HCT116 (cell line): ENCODE results near the gene MEIS2. TPM values are rescaled to one million over a fixed set of nuclear protein-coding genes. Genes with fewer than 3 reads are reported as not detected.

Source experiments
- ATAC-seq: fragments of 200-7000 bp; cut with Tn5 transposase; 2 replicates; pipeline ENCODE4 v1.9.1; 2020; ENCODE audit warnings: mild to moderate bottlenecking, moderate library complexity
- BruUV-seq: library from RNA; stranded (reverse); fragments of 400-500 nt; replicated peaks from 2 replicates; lab custom pipeline; 2021; lab: Mats Ljungman, UMichigan
- CTCF ChIA-PET: fragments of 300-600 bp; sonication (Branson Sonifier 250); formaldehyde crosslinking; loops from one replicate; lab custom pipeline; 2021; ENCODE audit warnings: antibody characterized with exemption; lab: Charles Lee
- POLR2A ChIA-PET: fragments of 300-600, 350-600 bp; sonication (Branson Sonifier 250); formaldehyde crosslinking; loops from one replicate; lab custom pipeline; 2021; ENCODE audit warnings: antibody characterized with exemption; lab: Charles Lee
- RAD21 ChIA-PET, 2 experiments: fragments of 300-600 bp; sonication (Branson Sonifier 250); formaldehyde crosslinking; loops; one replicate each; lab custom pipeline; 2023; ENCODE audit warnings: low total read pairs in 2 of 2; ENCODE audit not compliant: uncharacterized antibody in 2 of 2, unreplicated experiment in 2 of 2, low non-redundant PET in 1 of 2; lab: Charles Lee
- DNase-seq: peaks from one replicate; pipeline ENCODE4 v3.0.0-alpha.2; 2010; ENCODE audit warnings: low read depth, low spot score
- H2AFZ ChIP-seq: fragments of 200-600 bp; shearing (Covaris generic), sonication (generic); 2 replicates; pipeline ENCODE4 v1.6.1; 2017; ENCODE audit warnings: low read depth, mixed run types, mixed read lengths, antibody characterized with exemption, low read length; ENCODE audit not compliant: poor library complexity, severe bottlenecking
- H3K27ac ChIP-seq: 2 replicates; pipeline ENCODE4 v1.5.1; 2012; ENCODE audit warnings: low read depth, low read length
- H3K27me3 ChIP-seq: fragments of 200-600 bp; sonication (generic); 2 replicates; pipeline ENCODE4 v1.6.1; 2016; ENCODE audit warnings: mixed run types, low read length, mixed read lengths; ENCODE audit not compliant: insufficient read depth
- H3K36me3 ChIP-seq, 2 experiments: fragments of 200-500 bp in 1 of 2; fragments of 200-600 bp in 1 of 2; sonication (Bioruptor generic) in 1 of 2; sonication (generic) in 1 of 2; 2 replicates each; pipeline versions ENCODE4 v1.5.1 to v1.6.1; 2014 to 2016; ENCODE audit warnings: low read length in 2 of 2, inconsistent platforms in 1 of 2, mixed read lengths in 1 of 2, mixed run types in 1 of 2; ENCODE audit not compliant: insufficient read depth in 2 of 2, control insufficient read depth in 1 of 2
- H3K4me1 ChIP-seq, 2 experiments: fragments of 200-600 bp in 1 of 2; sonication (generic) in 1 of 2; 2 replicates each; pipeline versions ENCODE4 v1.5.1 to v1.6.1; 2012 to 2017; ENCODE audit warnings: low read length in 2 of 2, inconsistent platforms in 1 of 2, mild to moderate bottlenecking in 1 of 2, mixed read lengths in 1 of 2, mixed run types in 1 of 2, moderate library complexity in 1 of 2; ENCODE audit not compliant: insufficient read depth in 2 of 2, control insufficient read depth in 1 of 2
- H3K4me2 ChIP-seq: fragments of 200-600 bp; sonication (generic); 2 replicates; pipeline ENCODE4 v1.6.1; 2017; ENCODE audit warnings: mixed run types, low read length, mixed read lengths
- H3K4me3 ChIP-seq, 2 experiments: fragments of 200-600 bp in 1 of 2; sonication (generic) in 1 of 2; replicated peaks in 1 of 2; 2 replicates each; pipeline ENCODE4 v1.5.1; 2011 to 2016; ENCODE audit warnings: low read length in 2 of 2, control low read depth in 1 of 2, low read depth in 1 of 2, mild to moderate bottlenecking in 1 of 2, mixed read lengths in 1 of 2, mixed run types in 1 of 2
- H3K79me2 ChIP-seq: fragments of 200-600 bp; sonication (generic); 2 replicates; pipeline ENCODE4 v1.6.1; 2017; ENCODE audit warnings: mild to moderate bottlenecking, mixed run types, low read length, moderate library complexity, mixed read lengths; ENCODE audit not compliant: insufficient read depth
- H3K9ac ChIP-seq: fragments of 200-600 bp; sonication (generic); 2 replicates; pipeline ENCODE4 v1.6.1; 2016; ENCODE audit warnings: low read length, mixed read lengths
- H3K9me2 ChIP-seq: fragments of 200-600 bp; sonication (generic), shearing (Covaris generic); 2 replicates; pipeline ENCODE4 v1.6.1; 2017; ENCODE audit warnings: mixed run types, mild to moderate bottlenecking, moderate library complexity; ENCODE audit not compliant: insufficient read depth
- H3K9me3 ChIP-seq, 2 experiments: fragments of 200-500 bp in 1 of 2; fragments of 200-600 bp in 1 of 2; sonication (Bioruptor generic) in 1 of 2; sonication (generic) in 1 of 2; 2 replicates each; pipeline ENCODE4 v1.6.1; 2014 to 2017; ENCODE audit warnings: low read length in 2 of 2, mixed read lengths in 2 of 2, inconsistent platforms in 1 of 2, low read depth in 1 of 2, mild to moderate bottlenecking in 1 of 2, mixed run types in 1 of 2, moderate library complexity in 1 of 2; ENCODE audit not compliant: control insufficient read depth in 1 of 2, insufficient read depth in 1 of 2
- H4K20me1 ChIP-seq: fragments of 200-600 bp; sonication (generic), shearing (Covaris generic); 2 replicates; pipeline ENCODE4 v1.6.1; 2017; ENCODE audit warnings: mixed run types, mild to moderate bottlenecking, moderate library complexity; ENCODE audit not compliant: insufficient read depth
- ATF3 ChIP-seq: IDR thresholded peaks from 2 replicates; pipeline ENCODE4 v1.6.1; 2012
- CBX3 ChIP-seq: IDR thresholded peaks from 2 replicates; pipeline ENCODE4 v1.6.1; 2012; ENCODE audit warnings: low read depth
- CEBPB ChIP-seq: IDR thresholded peaks from 2 replicates; pipeline ENCODE4 v1.6.1; 2012; ENCODE audit warnings: low read depth
- CTCF ChIP-seq, 3 experiments: fragments of 200-600 bp in 1 of 3; sonication (generic) in 1 of 3; IDR thresholded peaks in 2 of 3; conservative IDR thresholded peaks in 1 of 3; 2 replicates each; pipeline ENCODE4 v1.5.1; 2012 to 2017; ENCODE audit warnings: low read depth in 2 of 3, low read length in 2 of 3, antibody characterized with exemption in 1 of 3, borderline replicate concordance in 1 of 3, control low read depth in 1 of 3, mild to moderate bottlenecking in 1 of 3, mixed read lengths in 1 of 3, mixed run types in 1 of 3, moderate library complexity in 1 of 3; ENCODE audit not compliant: insufficient read depth in 1 of 3
- EGR1 ChIP-seq: IDR thresholded peaks from 2 replicates; pipeline ENCODE4 v1.6.1; 2012; ENCODE audit warnings: low read depth
- ELF1 ChIP-seq: IDR thresholded peaks from 2 replicates; pipeline ENCODE4 v1.6.1; 2012; ENCODE audit warnings: low read depth, borderline replicate concordance
- EZH2phosphoT487 ChIP-seq: fragments of 200-600 bp; IDR thresholded peaks from 2 replicates; pipeline ENCODE4 v1.6.1; 2018; ENCODE audit warnings: antibody characterized with exemption, borderline replicate concordance
- FOSL1 ChIP-seq: IDR thresholded peaks from 2 replicates; pipeline ENCODE4 v1.6.1; 2012; ENCODE audit warnings: low read depth
- JUND ChIP-seq: IDR thresholded peaks from 2 replicates; pipeline ENCODE4 v1.6.1; 2012
- POLR2A ChIP-seq: IDR thresholded peaks from 2 replicates; pipeline ENCODE4 v1.7.0; 2011; ENCODE audit warnings: borderline replicate concordance; ENCODE audit not compliant: insufficient read depth, insufficient read length; ENCODE audit errors: extremely low read depth
- POLR2AphosphoS5 ChIP-seq: IDR thresholded peaks from 2 replicates; pipeline ENCODE4 v1.6.1; 2011; ENCODE audit warnings: mild to moderate bottlenecking, low read depth, low read length, moderate library complexity
- RAD21 ChIP-seq: IDR thresholded peaks from 2 replicates; pipeline ENCODE4 v1.6.1; 2012; ENCODE audit warnings: low read depth, mild to moderate bottlenecking
- SIN3A ChIP-seq: IDR thresholded peaks from 2 replicates; pipeline ENCODE4 v1.6.1; 2012; ENCODE audit warnings: low read depth
- SP1 ChIP-seq: IDR thresholded peaks from 2 replicates; pipeline ENCODE4 v1.6.1; 2012; ENCODE audit warnings: low read depth
- SRF ChIP-seq: IDR thresholded peaks from 2 replicates; pipeline ENCODE4 v1.6.1; 2012; ENCODE audit warnings: low read depth
- TCF7L2 ChIP-seq: IDR thresholded peaks from 2 replicates; pipeline ENCODE4 v1.7.0; 2011; ENCODE audit warnings: borderline replicate concordance, inconsistent platforms; ENCODE audit not compliant: insufficient read depth, insufficient read length; ENCODE audit errors: extremely low read depth
- YY1 ChIP-seq: IDR thresholded peaks from 2 replicates; pipeline ENCODE4 v1.6.1; 2011; ENCODE audit warnings: low read length, low read depth, moderate library complexity, mild to moderate bottlenecking; ENCODE audit not compliant: insufficient replicate concordance; ENCODE audit errors: extremely low read depth
- ZBTB33 ChIP-seq: IDR thresholded peaks from 2 replicates; pipeline ENCODE4 v1.6.1; 2011; ENCODE audit warnings: mild to moderate bottlenecking, low read length, moderate library complexity; ENCODE audit not compliant: insufficient replicate concordance; ENCODE audit errors: extremely low read depth
- ZNF274 ChIP-seq: fragments of 200-500 bp; sonication (Bioruptor generic); IDR thresholded peaks from 2 replicates; pipeline ENCODE4 v1.6.1; 2014; ENCODE audit warnings: mild to moderate bottlenecking, low read depth, low read length, inconsistent platforms
- intact Hi-C: fragments of 100-400 bp; cut with micrococcal nuclease; formaldehyde crosslinking; loops from 2 replicates; pipeline ENCODE4 v1.10.0; 2022
- total RNA-seq: library from RNA; stranded (reverse); gene quantifications from one replicate; pipeline ENCODE4 v1.2.1, GENCODE V29; 2021; ENCODE audit not compliant: unreplicated experiment
- TF ChIP-seq, protein P1 (sequence below): IDR thresholded peaks from 2 replicates; pipeline ENCODE4 v1.6.1; 2012; ENCODE audit warnings: low read depth

The MEIS2 gene
- total RNA-seq, 1 experiment from 2014 or later: 11.5 TPM

DNA sequence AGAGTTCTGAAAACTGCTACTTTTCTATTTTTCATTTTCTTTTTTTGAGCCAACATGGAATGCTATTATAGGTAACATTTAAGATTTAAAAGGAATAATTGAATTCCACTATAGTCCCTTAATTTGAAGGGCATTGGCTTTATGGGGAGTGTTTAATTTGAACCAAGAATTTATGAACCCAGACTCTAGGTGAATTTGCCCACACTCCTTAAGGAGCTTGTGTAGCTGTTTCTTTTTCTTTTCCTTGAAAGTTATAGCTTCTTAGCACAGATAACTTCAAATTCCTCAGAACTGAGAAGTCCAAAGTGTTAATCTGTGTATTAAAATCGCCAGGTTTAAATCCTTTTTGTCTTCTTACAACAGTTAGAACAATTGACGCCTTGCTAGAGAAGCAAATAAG is 4.7 kb upstream of the MEIS2 start:
- Histone ChIP-seq H3K4me1 (no peaks in the 10 kb centered on the region), H3K36me3 (no peaks in the 10 kb centered on the region), H3K9me2 (no peaks in the 10 kb centered on the region), H3K9me3 (no peaks in the 10 kb centered on the region), H3K9ac (no peak overlapping the region), H3K27me3 (no peaks in the 10 kb centered on the region), H3K79me2 (no peaks in the 10 kb centered on the region), H4K20me1 (no peaks in the 10 kb centered on the region), H2AFZ (no peak overlapping the region), H3K4me2 (no peak overlapping the region), H3K4me3 (no peak overlapping the region), H3K27ac (no peak overlapping the region)
- no TSS peak for BruUV-seq
- CTCF ChIA-PET: no interaction called here
- intact Hi-C loops: no loop called here
- RAD21 ChIA-PET: no interaction called here
- ATAC-seq (no peak), DNase-seq (no peak)
- TF ChIP-seq SP1 (no peak), SIN3A (no peak), EZH2phosphoT487 (no peak), CBX3 (no peak), ATF3 (no peak), ELF1 (no peak), RAD21 (no peak), TCF7L2 (no peak), POLR2AphosphoS5 (no peak), YY1 (no peak), EGR1 (no peak), ZBTB33 (no peak), FOSL1 (no peak), CTCF (IDR thresholded peaks at IDR 0.05 in 2 of 3, conservative IDR thresholded peaks at IDR 0.05 in 1 of 3; ENCODE audit: borderline replicate concordance in 1 of 3, insufficient read depth in 1 of 3, low read depth in 2 of 3, low read length in 2 of 3) (no peak), SRF (no peak), ZNF274 (no peak), JUND (no peak), CEBPB (no peak), POLR2A (no peak)
- TF ChIP-seq, protein P1, sequence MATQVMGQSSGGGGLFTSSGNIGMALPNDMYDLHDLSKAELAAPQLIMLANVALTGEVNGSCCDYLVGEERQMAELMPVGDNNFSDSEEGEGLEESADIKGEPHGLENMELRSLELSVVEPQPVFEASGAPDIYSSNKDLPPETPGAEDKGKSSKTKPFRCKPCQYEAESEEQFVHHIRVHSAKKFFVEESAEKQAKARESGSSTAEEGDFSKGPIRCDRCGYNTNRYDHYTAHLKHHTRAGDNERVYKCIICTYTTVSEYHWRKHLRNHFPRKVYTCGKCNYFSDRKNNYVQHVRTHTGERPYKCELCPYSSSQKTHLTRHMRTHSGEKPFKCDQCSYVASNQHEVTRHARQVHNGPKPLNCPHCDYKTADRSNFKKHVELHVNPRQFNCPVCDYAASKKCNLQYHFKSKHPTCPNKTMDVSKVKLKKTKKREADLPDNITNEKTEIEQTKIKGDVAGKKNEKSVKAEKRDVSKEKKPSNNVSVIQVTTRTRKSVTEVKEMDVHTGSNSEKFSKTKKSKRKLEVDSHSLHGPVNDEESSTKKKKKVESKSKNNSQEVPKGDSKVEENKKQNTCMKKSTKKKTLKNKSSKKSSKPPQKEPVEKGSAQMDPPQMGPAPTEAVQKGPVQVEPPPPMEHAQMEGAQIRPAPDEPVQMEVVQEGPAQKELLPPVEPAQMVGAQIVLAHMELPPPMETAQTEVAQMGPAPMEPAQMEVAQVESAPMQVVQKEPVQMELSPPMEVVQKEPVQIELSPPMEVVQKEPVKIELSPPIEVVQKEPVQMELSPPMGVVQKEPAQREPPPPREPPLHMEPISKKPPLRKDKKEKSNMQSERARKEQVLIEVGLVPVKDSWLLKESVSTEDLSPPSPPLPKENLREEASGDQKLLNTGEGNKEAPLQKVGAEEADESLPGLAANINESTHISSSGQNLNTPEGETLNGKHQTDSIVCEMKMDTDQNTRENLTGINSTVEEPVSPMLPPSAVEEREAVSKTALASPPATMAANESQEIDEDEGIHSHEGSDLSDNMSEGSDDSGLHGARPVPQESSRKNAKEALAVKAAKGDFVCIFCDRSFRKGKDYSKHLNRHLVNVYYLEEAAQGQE: no peak
- POLR2A ChIA-PET: no interaction called here
